ENCODE measurements around the gene CNTN5.
"Not testable (repeated sequence)": the region's sequence is repeated elsewhere in the genome, so short reads cannot be mapped to it uniquely, and the experiment has no call there.

CNTN5 gene

DNA sequence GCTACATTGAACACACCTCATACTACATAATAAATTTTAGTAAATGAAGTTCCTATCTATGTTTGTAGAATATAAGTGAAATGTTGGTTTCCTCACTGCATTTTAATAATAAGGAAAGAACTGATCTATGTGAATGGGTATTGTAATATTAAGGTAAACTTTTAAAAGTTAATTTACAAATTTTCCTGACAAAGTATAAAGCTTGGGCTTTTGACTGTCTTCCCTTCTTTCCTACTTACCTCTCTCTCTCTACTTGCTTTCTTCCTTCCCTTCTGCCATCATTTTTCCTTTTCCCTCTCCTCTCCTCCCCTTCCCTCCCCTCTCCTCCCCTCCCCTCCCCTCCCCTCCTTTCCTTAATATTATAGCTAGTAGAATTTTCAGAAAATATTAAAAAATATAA is 798.2 kb downstream of the CNTN5 start:
- no peaks in the 10 kb centered on the region for H3K9me3 ChIP-seq (ENCODE audit: insufficient read depth, low read depth, low read length)
- no peak overlapping the region for H3K4me3 ChIP-seq (ENCODE audit: low read length)
- no peaks in the 10 kb centered on the region; the same call in 1 of the 2 replicates for H3K4me1 ChIP-seq (ENCODE audit: insufficient read depth, low read length)
- H3K27ac ChIP-seq (ENCODE audit: low read depth, low read length): no peak overlapping the region
- H3K9ac ChIP-seq (ENCODE audit: low read depth, low read length): no peak overlapping the region
- no peaks in the 10 kb centered on the region for H3K36me3 ChIP-seq (ENCODE audit: insufficient read depth, low read length)
- H3K27me3 ChIP-seq (ENCODE audit: insufficient read depth, low read length): no peaks in the 10 kb centered on the region

DNA sequence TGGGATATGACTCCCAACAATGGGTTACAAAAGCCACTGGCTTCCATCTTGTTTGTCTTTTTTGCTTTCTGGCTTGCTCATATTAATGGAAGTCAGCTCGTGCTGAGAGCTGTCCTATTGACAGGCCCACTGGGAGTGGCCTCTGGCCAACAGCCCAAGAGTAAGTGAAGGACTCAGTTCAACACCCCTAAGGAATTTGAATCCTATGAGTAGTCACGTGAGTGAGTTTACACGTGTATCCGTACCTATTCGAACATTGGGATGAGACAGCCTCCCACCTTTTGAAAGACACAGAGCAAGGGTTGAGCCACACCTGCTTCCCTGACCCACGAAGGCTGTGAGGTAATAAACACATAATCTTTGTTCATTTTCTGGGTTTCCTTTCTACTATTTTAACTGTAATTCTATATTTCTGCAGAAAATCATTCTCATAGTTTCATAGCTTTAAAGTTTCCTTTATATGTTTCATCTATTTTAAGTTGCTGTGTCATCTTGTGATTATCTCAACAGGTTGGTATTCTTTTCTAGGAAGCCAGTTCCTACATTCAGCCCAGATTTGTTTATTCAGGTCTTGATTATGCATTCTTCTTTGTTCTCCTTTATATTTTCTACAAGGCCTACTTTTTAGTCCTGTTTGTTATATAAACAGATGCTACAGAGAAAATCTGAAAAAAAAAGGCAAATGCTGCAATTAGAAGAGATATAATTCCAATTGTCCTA is 802.3 kb downstream of the CNTN5 start:
- Histone ChIP-seq H3K9ac (ENCODE audit: low read depth, low read length) (no peak overlapping the region), H3K36me3 (ENCODE audit: insufficient read depth, low read length) (no peaks in the 10 kb centered on the region), H3K9me3 (ENCODE audit: insufficient read depth, low read depth, low read length) (no peaks in the 10 kb centered on the region)

DNA sequence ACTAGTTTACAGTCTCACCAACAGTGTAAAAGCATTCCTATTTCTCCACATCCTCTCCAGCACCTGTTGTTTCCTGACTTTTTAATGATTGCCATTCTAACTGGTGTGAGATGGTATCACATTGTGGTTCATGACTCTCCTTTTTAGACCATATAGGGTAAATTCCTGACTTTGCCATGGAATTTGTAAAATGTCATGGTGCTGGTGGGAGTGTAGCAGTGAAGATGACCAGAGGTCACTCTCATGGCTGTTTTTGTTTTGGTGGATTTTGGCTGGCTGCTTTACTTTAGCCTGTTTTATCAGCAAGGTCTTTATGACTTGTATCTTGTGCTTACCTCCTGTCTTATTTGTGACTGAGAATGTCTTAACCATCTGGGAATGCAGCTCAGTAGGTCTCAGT is 816.0 kb downstream of the CNTN5 start:
- H3K9me3 ChIP-seq (ENCODE audit: insufficient read depth, low read depth, low read length); H3K36me3 ChIP-seq (ENCODE audit: insufficient read depth, low read length); H3K4me1 ChIP-seq (ENCODE audit: insufficient read depth, low read length); H3K9ac ChIP-seq (ENCODE audit: low read depth, low read length); H3K27me3 ChIP-seq (ENCODE audit: insufficient read depth, low read length); H3K4me3 ChIP-seq (ENCODE audit: low read length); H3K27ac ChIP-seq (ENCODE audit: low read depth, low read length): not testable (repeated sequence)

More for the DNA sequence above, 802.3 kb downstream of the CNTN5 start:
- no peak overlapping the region for H3K4me3 ChIP-seq (ENCODE audit: low read length)
- WGBS: 87% methylated on average over 6 of the region's 6 CpGs
- H3K4me1 ChIP-seq (ENCODE audit: insufficient read depth, low read length): no peaks in the 10 kb centered on the region
- H3K27ac ChIP-seq (ENCODE audit: low read depth, low read length): no peak overlapping the region
- H3K27me3 ChIP-seq (ENCODE audit: insufficient read depth, low read length): no peaks in the 10 kb centered on the region

DNA sequence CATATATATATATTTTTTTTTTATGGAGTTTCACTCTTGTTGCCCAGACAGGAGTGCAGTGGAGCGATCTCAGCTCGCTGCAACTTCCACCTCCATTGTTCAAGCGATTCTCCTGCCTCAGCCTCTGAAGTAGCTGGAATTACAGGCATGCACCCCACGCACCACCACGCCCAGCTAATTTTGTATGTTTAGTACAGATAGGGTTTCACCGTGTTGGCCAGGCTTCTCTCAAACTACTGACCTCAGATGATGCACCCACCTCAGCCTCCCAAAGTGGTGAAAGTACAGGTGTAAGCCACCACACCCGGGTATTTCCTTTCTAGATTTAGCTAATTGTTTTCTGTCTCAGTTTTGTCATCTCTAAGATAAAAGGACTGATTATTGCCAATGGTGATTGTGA is 821.1 kb downstream of the CNTN5 start:
- Histone ChIP-seq H3K36me3 (ENCODE audit: insufficient read depth, low read length) (no peaks in the 10 kb centered on the region), H3K4me1 (ENCODE audit: insufficient read depth, low read length) (no peaks in the 10 kb centered on the region), H3K27ac (ENCODE audit: low read depth, low read length) (no peak overlapping the region), H3K9me3 (ENCODE audit: insufficient read depth, low read depth, low read length) (no peaks in the 10 kb centered on the region), H3K27me3 (ENCODE audit: insufficient read depth, low read length) (no peaks in the 10 kb centered on the region), H3K4me3 (ENCODE audit: low read length) (no peak overlapping the region), H3K9ac (ENCODE audit: low read depth, low read length) (no peak overlapping the region)
- WGBS: 89% methylated on average over 7 of the region's 7 CpGs

DNA sequence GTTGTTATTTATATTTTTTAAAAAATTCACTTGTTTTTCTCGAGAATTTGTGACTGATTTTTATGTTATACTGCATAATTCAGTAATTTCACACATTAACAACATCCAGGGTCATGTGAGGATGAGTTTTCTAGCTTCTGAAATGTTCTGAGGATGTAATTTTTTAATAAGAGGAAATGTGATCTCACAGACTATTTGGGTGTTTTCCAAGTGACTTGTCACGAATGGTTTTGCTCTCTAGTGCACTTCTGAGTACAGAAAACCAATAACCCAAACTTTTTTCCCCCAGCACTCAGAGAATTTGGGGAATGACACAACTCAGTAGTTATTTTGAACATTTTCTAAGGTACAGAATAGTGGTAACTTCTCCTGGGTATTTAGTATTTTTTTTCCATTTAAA is 845.2 kb downstream of the CNTN5 start:
- H3K9me3 ChIP-seq (ENCODE audit: insufficient read depth, low read depth, low read length): no peaks in the 10 kb centered on the region
- WGBS: 92% methylated on average over 1 of the region's 2 CpGs
- H3K4me1 ChIP-seq (ENCODE audit: insufficient read depth, low read length): no peaks in the 10 kb centered on the region; the same call in 1 of the 2 replicates
- H3K9ac ChIP-seq (ENCODE audit: low read depth, low read length): no peak overlapping the region
- H3K36me3 ChIP-seq (ENCODE audit: insufficient read depth, low read length): no peaks in the 10 kb centered on the region
- no peak overlapping the region for H3K4me3 ChIP-seq (ENCODE audit: low read length)
- H3K27me3 ChIP-seq (ENCODE audit: insufficient read depth, low read length): no peaks in the 10 kb centered on the region
- no peak overlapping the region for H3K27ac ChIP-seq (ENCODE audit: low read depth, low read length)

DNA sequence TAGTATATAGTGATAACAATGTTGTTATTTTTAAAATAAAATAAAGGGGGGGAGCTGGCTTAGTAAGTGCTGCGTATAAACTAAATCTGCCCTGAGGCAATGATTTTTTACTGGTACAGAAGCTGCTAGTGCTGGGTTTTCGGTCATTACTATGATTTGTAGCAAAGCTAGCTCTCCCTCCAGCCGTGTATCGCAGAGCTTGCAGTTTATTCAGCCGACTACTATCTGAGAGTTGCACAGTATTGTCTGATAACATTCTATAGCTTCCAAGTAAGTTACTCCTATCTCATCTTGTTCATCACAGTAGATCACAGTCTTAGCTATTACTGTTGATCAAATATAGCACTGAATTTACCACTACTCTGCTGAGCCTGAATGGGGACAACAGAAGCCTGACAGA is 860.9 kb downstream of the CNTN5 start:
- WGBS: 92% methylated on average over 5 of the region's 5 CpGs
- Histone ChIP-seq H3K4me1 (ENCODE audit: insufficient read depth, low read length) (no peaks in the 10 kb centered on the region), H3K4me3 (ENCODE audit: low read length) (no peak overlapping the region), H3K27me3 (ENCODE audit: insufficient read depth, low read length) (no peaks in the 10 kb centered on the region), H3K27ac (ENCODE audit: low read depth, low read length) (no peak overlapping the region), H3K9ac (ENCODE audit: low read depth, low read length) (no peak overlapping the region), H3K9me3 (ENCODE audit: insufficient read depth, low read depth, low read length) (no peaks in the 10 kb centered on the region), H3K36me3 (ENCODE audit: insufficient read depth, low read length) (no peaks in the 10 kb centered on the region)

DNA sequence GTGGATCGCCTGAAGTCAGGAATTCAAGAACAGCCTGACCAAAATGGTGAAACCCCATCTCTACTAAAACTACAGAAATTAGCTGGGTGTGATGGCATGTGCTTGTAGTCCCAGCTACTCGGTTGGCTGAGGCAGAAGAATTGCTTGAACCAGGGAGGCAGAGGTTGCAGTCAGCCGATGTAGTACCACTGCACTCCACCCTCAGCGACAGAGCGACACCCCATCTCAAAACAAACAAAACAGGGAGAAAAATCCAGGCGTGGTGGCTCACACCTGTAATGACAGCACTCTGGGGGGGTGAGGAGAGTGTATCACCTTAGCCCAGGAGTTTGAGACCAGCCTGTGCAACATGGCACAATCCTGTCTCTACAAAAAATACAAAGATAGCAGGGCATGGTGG is 864.0 kb downstream of the CNTN5 start:
- 84% methylated on average over 5 of the region's 6 CpGs for WGBS
- Histone ChIP-seq H3K27me3 (ENCODE audit: insufficient read depth, low read length) (no peaks in the 10 kb centered on the region), H3K4me3 (ENCODE audit: low read length) (no peak overlapping the region), H3K9me3 (ENCODE audit: insufficient read depth, low read depth, low read length) (no peaks in the 10 kb centered on the region), H3K36me3 (ENCODE audit: insufficient read depth, low read length) (no peaks in the 10 kb centered on the region), H3K4me1 (ENCODE audit: insufficient read depth, low read length) (no peaks in the 10 kb centered on the region), H3K27ac (ENCODE audit: low read depth, low read length) (no peak overlapping the region), H3K9ac (ENCODE audit: low read depth, low read length) (no peak overlapping the region)

DNA sequence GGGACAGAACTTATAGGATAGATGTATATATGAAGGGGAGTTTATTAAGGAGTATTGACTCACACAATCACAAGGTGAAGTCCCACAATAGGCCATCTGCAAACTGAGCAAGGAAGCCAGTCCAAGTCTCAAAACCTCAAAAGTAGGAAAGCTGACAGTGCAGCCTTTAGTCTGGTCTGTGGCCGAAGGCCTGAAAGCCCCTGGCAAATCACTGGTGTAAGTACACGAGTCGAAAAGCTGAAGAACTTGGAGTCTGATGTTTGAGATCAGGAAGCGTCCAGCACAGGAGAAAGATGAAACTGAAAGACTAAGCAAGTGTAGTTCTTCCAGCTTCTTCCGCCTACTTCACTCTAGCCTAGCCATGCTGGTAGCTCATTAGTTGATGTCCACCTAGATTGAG is 866.7 kb downstream of the CNTN5 start:
- no peak overlapping the region for H3K9ac ChIP-seq (ENCODE audit: low read depth, low read length)
- WGBS: 93% methylated on average over 5 of the region's 5 CpGs

DNA sequence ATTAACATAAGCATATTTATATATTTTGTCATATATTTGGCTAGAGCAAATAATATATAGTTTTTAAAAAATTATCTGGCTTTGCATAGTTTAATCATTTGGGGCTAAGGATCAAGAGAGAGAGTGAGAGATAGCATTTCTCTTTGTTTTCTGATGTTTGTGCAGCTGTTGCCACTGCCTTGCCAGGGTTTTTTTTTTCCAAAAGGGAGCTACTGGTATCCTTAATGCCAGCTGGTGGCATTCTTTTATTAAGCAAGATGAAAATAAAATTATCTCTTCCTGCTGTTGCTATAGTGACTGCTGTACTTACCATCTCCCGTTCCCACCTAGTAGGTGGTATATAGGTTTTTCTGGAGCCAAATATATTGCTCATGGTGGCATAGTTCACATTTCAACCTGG is 873.1 kb downstream of the CNTN5 start:
- WGBS: no CpG with 5 or more reads among the region's 1 CpG
- no peak overlapping the region for H3K4me3 ChIP-seq (ENCODE audit: low read length)
- no peak overlapping the region for H3K27ac ChIP-seq (ENCODE audit: low read depth, low read length)
- no peaks in the 10 kb centered on the region for H3K9me3 ChIP-seq (ENCODE audit: insufficient read depth, low read depth, low read length)
- no peaks in the 10 kb centered on the region for H3K4me1 ChIP-seq (ENCODE audit: insufficient read depth, low read length)
- H3K27me3 ChIP-seq (ENCODE audit: insufficient read depth, low read length): no peaks in the 10 kb centered on the region
- H3K9ac ChIP-seq (ENCODE audit: low read depth, low read length): no peak overlapping the region
- H3K36me3 ChIP-seq (ENCODE audit: insufficient read depth, low read length): no peaks in the 10 kb centered on the region

More for the DNA sequence above, 866.7 kb downstream of the CNTN5 start:
- H3K27ac ChIP-seq (ENCODE audit: low read depth, low read length): no peak overlapping the region
- H3K9me3 ChIP-seq (ENCODE audit: insufficient read depth, low read depth, low read length): no peaks in the 10 kb centered on the region
- no peaks in the 10 kb centered on the region for H3K36me3 ChIP-seq (ENCODE audit: insufficient read depth, low read length)
- no peak overlapping the region for H3K4me3 ChIP-seq (ENCODE audit: low read length)
- H3K27me3 ChIP-seq (ENCODE audit: insufficient read depth, low read length): no peaks in the 10 kb centered on the region
- H3K4me1 ChIP-seq (ENCODE audit: insufficient read depth, low read length): no peaks in the 10 kb centered on the region

DNA sequence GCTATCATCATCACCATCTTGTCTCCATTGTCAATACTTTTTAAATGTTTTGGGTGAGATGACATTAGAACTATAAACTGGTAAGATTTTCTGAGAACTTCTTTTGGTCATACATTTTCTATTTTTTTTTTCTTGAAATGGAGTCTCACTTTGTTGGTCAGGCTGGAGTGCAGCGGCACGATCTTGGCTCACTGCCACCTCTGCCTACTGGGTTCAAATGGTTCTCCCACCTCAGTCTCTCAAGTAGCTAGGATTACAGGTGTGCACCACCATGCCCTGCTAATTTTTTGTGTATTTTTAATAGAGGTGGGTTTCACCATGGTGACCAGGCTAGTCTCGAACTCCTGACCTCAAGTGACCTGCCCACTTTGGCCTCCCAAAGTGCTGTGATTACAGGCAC is 880.4 kb downstream of the CNTN5 start:
- H3K36me3 ChIP-seq (ENCODE audit: insufficient read depth, low read length): no peaks in the 10 kb centered on the region
- no peak overlapping the region for H3K9ac ChIP-seq (ENCODE audit: low read depth, low read length)
- no peaks in the 10 kb centered on the region for H3K27me3 ChIP-seq (ENCODE audit: insufficient read depth, low read length)
- H3K4me1 ChIP-seq (ENCODE audit: insufficient read depth, low read length): no peaks in the 10 kb centered on the region
- no peaks in the 10 kb centered on the region for H3K9me3 ChIP-seq (ENCODE audit: insufficient read depth, low read depth, low read length)
- H3K27ac ChIP-seq (ENCODE audit: low read depth, low read length): no peak overlapping the region
- H3K4me3 ChIP-seq (ENCODE audit: low read length): no peak overlapping the region
- 75% methylated on average over 3 of the region's 3 CpGs for WGBS

DNA sequence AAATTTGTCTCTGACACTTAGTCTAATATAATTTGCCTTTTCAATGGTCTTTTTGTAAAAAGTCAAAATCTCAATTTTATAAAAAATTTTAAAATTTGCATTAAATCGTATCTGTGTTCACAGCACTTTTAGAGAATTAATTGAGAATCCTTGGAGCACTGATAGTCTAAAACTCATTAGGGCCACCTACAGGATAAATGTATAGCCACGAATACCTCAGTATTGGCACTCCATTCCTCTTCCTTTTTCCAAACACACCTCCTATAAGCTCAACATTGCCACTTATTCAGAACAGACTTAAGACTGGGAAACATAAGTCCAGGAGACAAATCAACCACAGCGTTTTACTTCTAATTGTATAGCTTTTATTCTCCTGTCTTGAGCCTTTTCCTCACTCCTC is 890.4 kb downstream of the CNTN5 start:
- H3K9me3 ChIP-seq (ENCODE audit: insufficient read depth, low read depth, low read length): no peaks in the 10 kb centered on the region
- H3K36me3 ChIP-seq (ENCODE audit: insufficient read depth, low read length): no peaks in the 10 kb centered on the region
- WGBS: 64% methylated on average over 3 of the region's 3 CpGs
- no peak overlapping the region for H3K9ac ChIP-seq (ENCODE audit: low read depth, low read length)
- H3K27ac ChIP-seq (ENCODE audit: low read depth, low read length): no peak overlapping the region
- H3K4me3 ChIP-seq (ENCODE audit: low read length): no peak overlapping the region
- no peaks in the 10 kb centered on the region for H3K27me3 ChIP-seq (ENCODE audit: insufficient read depth, low read length)
- H3K4me1 ChIP-seq (ENCODE audit: insufficient read depth, low read length): no peaks in the 10 kb centered on the region

DNA sequence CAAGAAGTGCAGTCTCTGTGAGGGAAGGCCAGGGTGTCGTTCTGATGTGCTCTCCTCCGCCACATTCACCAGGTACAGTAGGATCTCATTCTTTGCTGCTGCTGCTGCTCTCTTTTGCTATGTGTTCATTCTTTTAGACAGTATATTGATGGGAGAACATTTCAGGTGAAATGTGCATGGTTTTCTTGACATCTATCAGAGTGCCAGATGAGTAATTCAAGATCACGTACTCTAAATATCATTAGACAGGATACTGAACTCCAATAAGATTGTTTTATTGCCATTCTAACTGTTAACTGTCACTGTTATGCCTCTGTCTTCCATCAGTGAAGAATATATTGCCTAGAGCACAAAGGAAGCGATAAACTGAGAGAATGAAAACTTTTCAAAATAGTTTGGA is 895.3 kb downstream of the CNTN5 start:
- no peak overlapping the region for H3K27ac ChIP-seq (ENCODE audit: low read depth, low read length)
- 94% methylated on average over 4 of the region's 4 CpGs for WGBS
- peaks cover 30% of the 10 kb centered on the region for H3K9me3 ChIP-seq (ENCODE audit: insufficient read depth, low read depth, low read length)
- no peaks in the 10 kb centered on the region for H3K4me1 ChIP-seq (ENCODE audit: insufficient read depth, low read length)
- no peak overlapping the region for H3K4me3 ChIP-seq (ENCODE audit: low read length)
- H3K9ac ChIP-seq (ENCODE audit: low read depth, low read length): no peak overlapping the region
- no peaks in the 10 kb centered on the region for H3K27me3 ChIP-seq (ENCODE audit: insufficient read depth, low read length)
- H3K36me3 ChIP-seq (ENCODE audit: insufficient read depth, low read length): no peaks in the 10 kb centered on the region
